Activated CD4-positive, CD25-positive, alpha-beta regulatory T cell (primary cell): ENCODE results near the gene LIPK.

ENCODE experiments used
- DNase-seq, 4 experiments: peaks; one replicate each; lab custom pipeline; 2025; lab: John Stamatoyannopoulos, UW

The LIPK gene

DNA sequence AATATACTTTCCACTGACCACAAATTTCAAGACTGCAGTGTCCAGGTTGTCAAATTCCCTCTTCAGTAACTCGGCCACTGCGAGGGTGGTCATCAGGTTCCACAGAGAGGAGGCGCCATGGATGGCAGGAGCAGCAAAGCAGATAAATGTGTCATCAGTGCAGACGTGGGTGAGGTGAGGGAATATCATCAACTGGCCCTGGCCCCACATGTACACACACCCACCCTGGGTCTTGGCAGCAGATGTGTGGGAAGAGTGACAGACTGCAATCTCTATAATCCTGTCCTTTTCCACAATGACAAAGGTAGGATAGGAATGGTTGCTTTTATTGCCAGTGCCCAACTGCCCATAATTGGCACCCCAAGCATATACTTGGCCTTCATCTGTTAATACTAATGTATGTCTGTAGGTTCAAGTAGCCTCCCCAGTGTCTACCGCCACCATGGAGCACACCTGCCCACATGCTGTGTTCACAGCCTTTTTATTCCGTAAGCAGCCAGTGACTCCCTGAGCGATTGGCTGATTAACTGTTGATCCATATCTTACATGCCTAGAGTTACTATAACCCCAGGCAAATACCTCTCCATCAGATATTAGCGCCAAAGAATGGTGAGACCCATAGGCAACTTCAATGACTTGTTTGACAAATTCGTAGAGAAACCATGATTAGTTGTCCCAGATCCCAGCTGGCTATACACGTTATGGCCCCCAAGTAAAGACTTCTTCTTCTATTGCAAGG is 80.2 kb downstream of the LIPK start:
- DNase-seq = no peak

- DNase-seq = no peak
These were observed 81.4 kb downstream of the LIPK start for GRCh38 chr10:88787463-88787862.

DNA sequence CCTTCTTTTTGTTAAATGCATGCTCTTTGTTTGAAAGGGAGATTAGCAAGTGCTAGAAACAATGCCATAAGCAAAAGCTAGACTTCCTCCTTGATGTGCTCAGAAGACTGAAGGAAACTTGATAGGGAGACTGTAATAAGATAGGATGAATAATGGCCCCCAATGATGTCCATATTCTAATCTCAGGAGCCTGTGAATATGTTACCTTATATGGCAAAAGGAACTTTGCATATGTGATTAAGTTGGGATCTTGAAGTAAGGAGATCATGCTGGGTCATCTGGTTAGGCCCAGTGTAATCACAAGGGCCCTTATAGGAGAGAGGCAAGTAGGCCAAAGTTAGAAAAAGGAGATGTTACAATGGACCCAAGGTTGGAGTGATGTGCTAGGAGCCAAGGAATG is 82.9 kb downstream of the LIPK start:
- no peak for DNase-seq

DNA sequence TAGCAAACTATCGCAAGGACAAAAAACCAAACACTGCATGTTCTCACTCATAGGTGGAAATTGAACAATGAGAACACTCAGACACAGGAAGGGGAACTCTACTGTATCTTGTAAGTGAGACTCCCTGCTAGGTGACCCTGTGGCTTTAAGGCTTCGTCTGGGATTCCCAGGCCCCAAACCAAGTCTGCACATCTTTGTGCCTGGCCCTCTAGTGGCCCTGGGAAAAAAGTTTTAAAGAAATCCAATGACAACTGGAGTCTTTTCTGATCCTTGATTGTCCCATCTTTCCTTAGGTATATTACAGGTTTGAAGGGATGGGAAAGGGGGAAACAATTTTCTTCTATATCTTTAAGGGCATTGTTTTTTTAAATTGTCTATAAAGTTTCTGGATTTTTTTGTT is 85.9 kb downstream of the LIPK start:
- DNase-seq = no peak

- no peak for DNase-seq
These were observed 86.6 kb downstream of the LIPK start for GRCh38 chr10:88792661-88793060.

- no peak for DNase-seq
These were observed 87.8 kb downstream of the LIPK start for GRCh38 chr10:88793712-88794299.

GRCh38 chr10:88794731-88795130 is 88.7 kb downstream of the LIPK start:
- no peak for DNase-seq

- DNase-seq = no peak
These were observed 94.4 kb downstream of the LIPK start for GRCh38 chr10:88800152-88801125.
